IMR-90 (cell line): ENCODE measurements around the gene S100B. TPM values are rescaled to one million over a fixed set of nuclear protein-coding genes. Genes with fewer than 3 reads are reported as not detected.

Experiments
- ATAC-seq: fragments of 200-7000 bp; cut with Tn5 transposase; 2 replicates; pipeline ENCODE4 v1.9.1; 2020; ENCODE audit warnings: low read depth, mild to moderate bottlenecking, moderate library complexity
- BruUV-seq: library from RNA; stranded (reverse); fragments of 400-500 nt; replicated peaks from 2 replicates; lab custom pipeline; 2021; lab: Mats Ljungman, UMichigan
- CTCF ChIA-PET: fragments of 300-600 bp; formaldehyde crosslinking; extraction: SDS; loops from one replicate; lab custom pipeline; 2021; ENCODE audit warnings: antibody characterized with exemption; lab: Yijun Ruan, JAX
- POLR2A ChIA-PET: fragments of 300-600 bp; sonication (Branson Sonifier 250); formaldehyde crosslinking; loops from one replicate; lab custom pipeline; 2022; ENCODE audit warnings: antibody characterized with exemption; ENCODE audit not compliant: unreplicated experiment; lab: Charles Lee
- DNase-seq: peaks from one replicate; pipeline ENCODE4 v3.0.0; 2013
- H2AFZ ChIP-seq: replicated peaks from 2 replicates; pipeline ENCODE3; 2013; ENCODE audit warnings: low read length, mild to moderate bottlenecking; ENCODE audit not compliant: poor library complexity
- H2AK5ac ChIP-seq: 2 replicates; pipeline ENCODE4 v1.6.1; 2013; ENCODE audit warnings: low read depth, low read length, inconsistent platforms
- H2AK9ac ChIP-seq: replicated peaks from 2 replicates; pipeline ENCODE3; 2013; ENCODE audit warnings: mild to moderate bottlenecking, low read depth, low read length, moderate library complexity; ENCODE audit not compliant: poor library complexity
- H2BK120ac ChIP-seq: 2 replicates; pipeline ENCODE4 v1.6.1; 2013; ENCODE audit warnings: low read depth, low read length, inconsistent platforms
- H2BK15ac ChIP-seq: 3 replicates; pipeline ENCODE4 v1.6.1; 2013; ENCODE audit warnings: low read depth, low read length, inconsistent platforms
- H2BK20ac ChIP-seq: 2 replicates; pipeline ENCODE4 v1.6.1; 2013; ENCODE audit warnings: low read depth, mild to moderate bottlenecking, inconsistent platforms, low read length, moderate library complexity
- H2BK5ac ChIP-seq: 2 replicates; pipeline ENCODE4 v1.6.1; 2013; ENCODE audit warnings: mild to moderate bottlenecking, low read depth, low read length, inconsistent platforms; ENCODE audit not compliant: poor library complexity, severe bottlenecking
- H3K14ac ChIP-seq: replicated peaks from 2 replicates; pipeline ENCODE4 v1.6.1; 2013; ENCODE audit warnings: low read depth, low read length, inconsistent platforms
- H3K18ac ChIP-seq: 2 replicates; pipeline ENCODE4 v1.6.1; 2013; ENCODE audit warnings: low read depth, low read length, control low read depth
- H3K23ac ChIP-seq: 2 replicates; pipeline ENCODE4 v1.6.1; 2013; ENCODE audit warnings: low read depth, low read length, inconsistent platforms
- H3K27ac ChIP-seq: 2 replicates; pipeline ENCODE4 v1.5.1; 2013; ENCODE audit warnings: mild to moderate bottlenecking, control low read depth, low read length; ENCODE audit not compliant: insufficient read depth
- H3K27me3 ChIP-seq: 2 replicates; pipeline ENCODE4 v1.6.1; 2013; ENCODE audit warnings: low read length; ENCODE audit not compliant: control insufficient read depth, insufficient read depth
- H3K36me3 ChIP-seq: 2 replicates; pipeline ENCODE4 v1.6.1; 2013; ENCODE audit warnings: low read length, mixed read lengths; ENCODE audit not compliant: control insufficient read depth, insufficient read depth
- H3K4ac ChIP-seq: 2 replicates; pipeline ENCODE4 v1.6.1; 2013; ENCODE audit warnings: low read depth, low read length, inconsistent platforms
- H3K4me1 ChIP-seq: 2 replicates; pipeline ENCODE4 v1.6.1; 2013; ENCODE audit warnings: low read length, mixed read lengths; ENCODE audit not compliant: control insufficient read depth, insufficient read depth
- H3K4me2 ChIP-seq: 2 replicates; pipeline ENCODE4 v1.6.1; 2013; ENCODE audit warnings: low read depth, mild to moderate bottlenecking, control low read depth, low read length, moderate library complexity
- H3K4me3 ChIP-seq: 2 replicates; pipeline ENCODE4 v1.5.1; 2013; ENCODE audit warnings: low read depth, mild to moderate bottlenecking, control low read depth, low read length, moderate library complexity; ENCODE audit not compliant: insufficient read depth
- H3K56ac ChIP-seq: 2 replicates; pipeline ENCODE4 v1.6.1; 2013; ENCODE audit warnings: low read length, inconsistent platforms; ENCODE audit not compliant: insufficient read depth; ENCODE audit errors: extremely low read depth
- H3K79me1 ChIP-seq, 2 experiments: 2 replicates each; pipeline ENCODE4 v1.6.1; 2013; ENCODE audit warnings: low read length in 2 of 2, inconsistent platforms in 1 of 2, low read depth in 1 of 2
- H3K9ac ChIP-seq: 2 replicates; pipeline ENCODE4 v1.6.1; 2013; ENCODE audit warnings: low read depth, low read length, control low read depth
- H3K9me1 ChIP-seq: 2 replicates; pipeline ENCODE4 v1.6.1; 2013; ENCODE audit warnings: low read length, inconsistent platforms; ENCODE audit not compliant: insufficient read depth
- H3K9me3 ChIP-seq: 2 replicates; pipeline ENCODE4 v1.6.1; 2013; ENCODE audit warnings: low read length; ENCODE audit not compliant: control insufficient read depth, insufficient read depth
- H4K20me1 ChIP-seq: 2 replicates; pipeline ENCODE4 v1.6.1; 2013; ENCODE audit warnings: low read length, inconsistent platforms; ENCODE audit not compliant: insufficient read depth
- H4K5ac ChIP-seq: 2 replicates; pipeline ENCODE4 v1.6.1; 2013; ENCODE audit warnings: mild to moderate bottlenecking, low read depth, low read length, control low read depth
- H4K8ac ChIP-seq, 2 experiments: 2 replicates each; pipeline ENCODE4 v1.6.1; 2013; ENCODE audit warnings: low read depth in 2 of 2, low read length in 2 of 2, control low read depth in 1 of 2, inconsistent platforms in 1 of 2
- H4K91ac ChIP-seq: 2 replicates; pipeline ENCODE4 v1.6.1; 2013; ENCODE audit warnings: low read depth, low read length, inconsistent platforms; ENCODE audit not compliant: insufficient read depth
- CEBPB ChIP-seq: IDR thresholded peaks from 2 replicates; pipeline ENCODE4 v1.6.1; 2012; ENCODE audit warnings: low read depth, low read length, improper control_type of control experiment
- MAFK ChIP-seq: IDR thresholded peaks from 2 replicates; pipeline ENCODE4 v1.6.1; 2012; ENCODE audit warnings: low read depth, low read length, improper control_type of control experiment
- NFE2L2 ChIP-seq: fragments of 150-350 bp; IDR thresholded peaks from 2 replicates; pipeline ENCODE4 v1.6.1; 2016; ENCODE audit warnings: low read depth, mild to moderate bottlenecking, low read length
- RFX5 ChIP-seq: IDR thresholded peaks from 2 replicates; pipeline ENCODE4 v1.8.0; 2012; ENCODE audit warnings: low read depth, mild to moderate bottlenecking, low read length, moderate library complexity
- SMC3 ChIP-seq: fragments of 150-350 bp; IDR thresholded peaks from 2 replicates; pipeline ENCODE4 v1.6.1; 2016; ENCODE audit warnings: low read depth, mild to moderate bottlenecking, antibody characterized with exemption, low read length, moderate library complexity
- USF2 ChIP-seq: fragments of 150-350 bp; IDR thresholded peaks from 2 replicates; pipeline ENCODE4 v1.6.1; 2017; ENCODE audit warnings: mild to moderate bottlenecking, antibody characterized with exemption, low read length, low read depth
- WGBS, 2 experiments: methylation state at CpG; one replicate each; pipeline versions ENCODE4 v1.1.5 to v1.1.7; 2013; ENCODE audit warnings: missing lambda C conversion rate in 2 of 2; ENCODE audit not compliant: insufficient read length in 1 of 2; ENCODE audit errors: extremely low coverage in 2 of 2; 5-methylcytosine and 5-hydroxymethylcytosine counted together
- dilution Hi-C: fragments of 300-500 bp; cut with HindIII; formaldehyde crosslinking; loops from one replicate; pipeline ENCODE4 v1.14.3; 2018; ENCODE audit warnings: low sequenced_read_pairs; ENCODE audit not compliant: unreplicated experiment
- in situ Hi-C: fragments of 300-500 bp; cut with MboI; formaldehyde crosslinking; loops from 3 replicates; pipeline ENCODE4 v1.14.3; 2019; ENCODE audit warnings: low sequenced_read_pairs, inconsistent platforms, mixed read lengths
- intact Hi-C: fragments of 100-400 bp; cut with micrococcal nuclease; formaldehyde crosslinking; loops from 2 replicates; pipeline ENCODE4 v1.10.0; 2022
- polyA plus RNA-seq, 3 experiments: library from polyadenylated mRNA; depleted of rRNA; stranded (reverse); fragments of >200 nt; gene quantifications; 2 replicates each; pipeline ENCODE4 v1.2.3, GENCODE V29; 2012; ENCODE audit warnings: low replicate concordance in 1 of 3
- total RNA-seq: library from RNA; depleted of rRNA; stranded (reverse); fragments of >200 nt; gene quantifications from 2 replicates; pipeline ENCODE4 v1.2.3, GENCODE V29; 2012
- TF ChIP-seq, protein P1 (sequence below): conservative IDR thresholded peaks from 2 replicates; pipeline ENCODE4 v1.5.1; 2012; ENCODE audit warnings: mild to moderate bottlenecking, low read depth, low read length, improper control_type of control experiment

The S100B gene
- total and polyA plus RNA-seq, 2 of the 4 experiments (the other 2 are of a cell fraction), result 0.18 to 0.26 TPM

GRCh38 chr21:46552274-46552673 is 52.6 kb downstream of the S100B start:
- peaks cover 57% of the 10 kb centered on the region for H3K36me3 ChIP-seq
- TF ChIP-seq RFX5 (no peak), CEBPB (no peak), SMC3 (no peak), USF2 (no peak), MAFK (no peak), NFE2L2 (no peak)
- TF ChIP-seq, protein P1, sequence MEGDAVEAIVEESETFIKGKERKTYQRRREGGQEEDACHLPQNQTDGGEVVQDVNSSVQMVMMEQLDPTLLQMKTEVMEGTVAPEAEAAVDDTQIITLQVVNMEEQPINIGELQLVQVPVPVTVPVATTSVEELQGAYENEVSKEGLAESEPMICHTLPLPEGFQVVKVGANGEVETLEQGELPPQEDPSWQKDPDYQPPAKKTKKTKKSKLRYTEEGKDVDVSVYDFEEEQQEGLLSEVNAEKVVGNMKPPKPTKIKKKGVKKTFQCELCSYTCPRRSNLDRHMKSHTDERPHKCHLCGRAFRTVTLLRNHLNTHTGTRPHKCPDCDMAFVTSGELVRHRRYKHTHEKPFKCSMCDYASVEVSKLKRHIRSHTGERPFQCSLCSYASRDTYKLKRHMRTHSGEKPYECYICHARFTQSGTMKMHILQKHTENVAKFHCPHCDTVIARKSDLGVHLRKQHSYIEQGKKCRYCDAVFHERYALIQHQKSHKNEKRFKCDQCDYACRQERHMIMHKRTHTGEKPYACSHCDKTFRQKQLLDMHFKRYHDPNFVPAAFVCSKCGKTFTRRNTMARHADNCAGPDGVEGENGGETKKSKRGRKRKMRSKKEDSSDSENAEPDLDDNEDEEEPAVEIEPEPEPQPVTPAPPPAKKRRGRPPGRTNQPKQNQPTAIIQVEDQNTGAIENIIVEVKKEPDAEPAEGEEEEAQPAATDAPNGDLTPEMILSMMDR, result no peak
- H3K27ac ChIP-seq, result no peak overlapping the region
- no peaks in the 10 kb centered on the region for H3K27me3 ChIP-seq
- WGBS, 2 experiments, result no CpG with 5 or more reads among the region's 5 CpGs
- H2BK120ac ChIP-seq, result no peak overlapping the region
- H3K23ac ChIP-seq, result no peak overlapping the region
- H2BK15ac ChIP-seq, result no peak overlapping the region
- H3K56ac ChIP-seq, result no peak overlapping the region
- H2AK5ac ChIP-seq, result no peak overlapping the region
- H4K20me1 ChIP-seq, result no peaks in the 10 kb centered on the region; the same call in 1 of the 2 replicates
- ChIA-PET POLR2A (no interaction called here), CTCF (interaction anchor here (1.0 kb wide), 1 partner anchor 87 kb away, joined by 3 read pairs; no protein-coding TSS in a partner anchor)
- no peak overlapping the region for H3K18ac ChIP-seq
- intact Hi-C loops (no loop called here), in situ Hi-C loops (no loop called here), dilution Hi-C loops (no loop called here)
- no peak overlapping the region for H4K91ac ChIP-seq
- no peak overlapping the region for H4K5ac ChIP-seq
- H3K9ac ChIP-seq, result no peak overlapping the region
- no peaks in the 10 kb centered on the region for H3K9me3 ChIP-seq
- H3K4me1 ChIP-seq, result no peaks in the 10 kb centered on the region
- H3K9me1 ChIP-seq, result no peaks in the 10 kb centered on the region
- BruUV-seq, result no TSS peak
- H2BK20ac ChIP-seq, result no peak overlapping the region
- H2AK9ac ChIP-seq, result no peak overlapping the region
- H3K4me3 ChIP-seq, result no peak overlapping the region
- H2AFZ ChIP-seq, result no peak overlapping the region
- H3K4me2 ChIP-seq, result no peak overlapping the region
- H2BK5ac ChIP-seq, result no peak overlapping the region
- no peak for DNase-seq
- no peak overlapping the region for H3K14ac ChIP-seq
- H3K4ac ChIP-seq, result no peak overlapping the region
- no peak for ATAC-seq
- H4K8ac ChIP-seq, result no peak overlapping the region
- H3K79me1 ChIP-seq, result no peaks in the 10 kb centered on the region
